Suprapubic skin (tissue), 4 donors: ENCODE results near the gene DAND5.

Experiments used
- EP300 ChIP-seq: sonication (generic); formaldehyde crosslinking; IDR thresholded peaks from one replicate; pipeline ENCODE4 v1.6.1; 2017; ENCODE audit warnings: antibody characterized with exemption
- POLR2A ChIP-seq, 2 donors: fragments of 450-650 bp; IDR thresholded peaks; one replicate each; pipeline ENCODE4 v1.6.1; 2017; ENCODE audit warnings: antibody characterized with exemption in 2 of 2, mild to moderate bottlenecking in 2 of 2, moderate library complexity in 2 of 2
- POLR2AphosphoS5 ChIP-seq, 3 donors: sonication (generic); formaldehyde crosslinking; IDR thresholded peaks; one replicate each; pipeline ENCODE4 v1.6.1; 2017; ENCODE audit warnings: antibody characterized with exemption in 3 of 3
- TF ChIP-seq, protein P1 (sequence below), 2 donors: fragments of 200-600 bp in 1 of 2; fragments of 450-650 bp in 1 of 2; sonication (generic) in 1 of 2; IDR thresholded peaks; one replicate each; pipeline ENCODE4 v1.5.1; 2016 to 2019; ENCODE audit warnings: antibody characterized with exemption in 2 of 2, mild to moderate bottlenecking in 1 of 2, moderate library complexity in 1 of 2

- TF ChIP-seq, protein P1, sequence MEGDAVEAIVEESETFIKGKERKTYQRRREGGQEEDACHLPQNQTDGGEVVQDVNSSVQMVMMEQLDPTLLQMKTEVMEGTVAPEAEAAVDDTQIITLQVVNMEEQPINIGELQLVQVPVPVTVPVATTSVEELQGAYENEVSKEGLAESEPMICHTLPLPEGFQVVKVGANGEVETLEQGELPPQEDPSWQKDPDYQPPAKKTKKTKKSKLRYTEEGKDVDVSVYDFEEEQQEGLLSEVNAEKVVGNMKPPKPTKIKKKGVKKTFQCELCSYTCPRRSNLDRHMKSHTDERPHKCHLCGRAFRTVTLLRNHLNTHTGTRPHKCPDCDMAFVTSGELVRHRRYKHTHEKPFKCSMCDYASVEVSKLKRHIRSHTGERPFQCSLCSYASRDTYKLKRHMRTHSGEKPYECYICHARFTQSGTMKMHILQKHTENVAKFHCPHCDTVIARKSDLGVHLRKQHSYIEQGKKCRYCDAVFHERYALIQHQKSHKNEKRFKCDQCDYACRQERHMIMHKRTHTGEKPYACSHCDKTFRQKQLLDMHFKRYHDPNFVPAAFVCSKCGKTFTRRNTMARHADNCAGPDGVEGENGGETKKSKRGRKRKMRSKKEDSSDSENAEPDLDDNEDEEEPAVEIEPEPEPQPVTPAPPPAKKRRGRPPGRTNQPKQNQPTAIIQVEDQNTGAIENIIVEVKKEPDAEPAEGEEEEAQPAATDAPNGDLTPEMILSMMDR (IDR thresholded peaks at IDR 0.05) = no peak
- no peak for TF ChIP-seq POLR2A (IDR thresholded peaks at IDR 0.05)
- TF ChIP-seq POLR2AphosphoS5 (IDR thresholded peaks at IDR 0.05) = no peak
- no peak for TF ChIP-seq EP300
Observed at GRCh38 chr19:12990853-12991252, 21.5 kb downstream of the DAND5 start.
